ENCODE data around the gene RTL1. TPM values are rescaled to one million over a fixed set of nuclear protein-coding genes. Genes with fewer than 3 reads are reported as not detected.

The RTL1 gene
- total and polyA plus RNA-seq, 12 donors = not detected

GRCh38 chr14:100915560-100915959 is 12.0 kb upstream of the RTL1 start:
- peaks cover 0 to 25% (median 3%) of the 10 kb centered on the region in 7 donors for H3K27me3 ChIP-seq
- H3K9me3 ChIP-seq = peaks cover 0 to 4% (median 0%) of the 10 kb centered on the region in 11 donors
- no peaks in the 10 kb centered on the region for H3K36me3 ChIP-seq
- no peak for ATAC-seq
- H3K4me3 ChIP-seq = no peak overlapping the region
- no peak overlapping the region for H3K27ac ChIP-seq
- no peak for DNase-seq
- H3K4me1 ChIP-seq = no peaks in the 10 kb centered on the region
- WGBS, 2 donors = 52 to 66% methylated on average over 2 of the region's 2 CpGs
- TF ChIP-seq, protein P1, sequence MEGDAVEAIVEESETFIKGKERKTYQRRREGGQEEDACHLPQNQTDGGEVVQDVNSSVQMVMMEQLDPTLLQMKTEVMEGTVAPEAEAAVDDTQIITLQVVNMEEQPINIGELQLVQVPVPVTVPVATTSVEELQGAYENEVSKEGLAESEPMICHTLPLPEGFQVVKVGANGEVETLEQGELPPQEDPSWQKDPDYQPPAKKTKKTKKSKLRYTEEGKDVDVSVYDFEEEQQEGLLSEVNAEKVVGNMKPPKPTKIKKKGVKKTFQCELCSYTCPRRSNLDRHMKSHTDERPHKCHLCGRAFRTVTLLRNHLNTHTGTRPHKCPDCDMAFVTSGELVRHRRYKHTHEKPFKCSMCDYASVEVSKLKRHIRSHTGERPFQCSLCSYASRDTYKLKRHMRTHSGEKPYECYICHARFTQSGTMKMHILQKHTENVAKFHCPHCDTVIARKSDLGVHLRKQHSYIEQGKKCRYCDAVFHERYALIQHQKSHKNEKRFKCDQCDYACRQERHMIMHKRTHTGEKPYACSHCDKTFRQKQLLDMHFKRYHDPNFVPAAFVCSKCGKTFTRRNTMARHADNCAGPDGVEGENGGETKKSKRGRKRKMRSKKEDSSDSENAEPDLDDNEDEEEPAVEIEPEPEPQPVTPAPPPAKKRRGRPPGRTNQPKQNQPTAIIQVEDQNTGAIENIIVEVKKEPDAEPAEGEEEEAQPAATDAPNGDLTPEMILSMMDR (IDR thresholded peaks at IDR 0.05) = no peak
- intact Hi-C loops (cut with DNase I) = no loop called here

- Histone ChIP-seq H3K4me3 (no peak overlapping the region), H3K27ac (no peak overlapping the region), H3K27me3 (peaks cover 0 to 25% (median 3%) of the 10 kb centered on the region in 7 donors), H3K9me3 (peaks cover 0 to 4% (median 0%) of the 10 kb centered on the region in 11 donors), H3K4me1 (no peaks in the 10 kb centered on the region), H3K36me3 (no peaks in the 10 kb centered on the region)
- WGBS, 2 donors = 80 to 81% methylated on average over 3 of the region's 3 CpGs
- intact Hi-C loops (cut with DNase I) = no loop called here
- TF ChIP-seq, protein P1 (IDR thresholded peaks at IDR 0.05) = no peak
- DNase-seq (no peak), ATAC-seq (no peak)
These were observed 11.1 kb upstream of the RTL1 start for GRCh38 chr14:100914597-100915021.

DNA sequence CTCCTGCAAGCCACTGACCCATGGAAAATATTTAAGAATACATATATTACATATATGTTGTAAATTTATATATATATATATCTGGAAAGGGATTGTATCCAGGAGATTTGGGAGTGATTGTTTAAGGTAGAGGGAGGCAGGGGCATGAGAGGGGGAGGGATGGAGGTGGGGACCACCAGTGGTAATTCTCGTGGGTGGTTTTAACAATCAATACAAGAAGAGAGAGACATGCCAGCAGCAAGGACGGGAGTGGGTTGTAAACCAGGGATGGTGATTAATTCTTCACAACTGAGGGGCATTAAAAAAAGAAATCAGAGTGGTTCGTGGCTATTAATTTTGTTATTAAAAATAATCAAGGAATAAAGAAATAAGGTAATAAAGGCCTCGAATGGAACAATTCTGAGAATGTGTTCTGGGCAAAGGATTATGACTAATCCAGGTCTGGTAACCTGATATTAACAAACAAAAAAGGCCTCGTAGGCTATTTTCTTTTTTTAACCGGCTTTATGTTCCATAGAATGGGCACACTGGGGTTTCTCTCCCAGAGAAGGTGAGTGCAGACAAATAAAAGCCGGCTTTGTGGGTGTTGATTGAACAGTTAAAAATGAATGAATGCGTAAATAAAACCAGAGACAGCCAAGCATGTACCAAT is 8.3 kb upstream of the RTL1 start:
- Histone ChIP-seq H3K4me1 (no peaks in the 10 kb centered on the region), H3K36me3 (no peaks in the 10 kb centered on the region), H3K27ac (no peak overlapping the region), H3K27me3 (peaks cover 0 to 30% (median 7%) of the 10 kb centered on the region in 7 donors), H3K4me3 (no peak overlapping the region), H3K9me3 (peaks cover 0 to 4% (median 0%) of the 10 kb centered on the region in 11 donors)
- no peak for DNase-seq
- TF ChIP-seq, protein P1 (IDR thresholded peaks at IDR 0.05) = no peak
- intact Hi-C loops (cut with DNase I) = no loop called here
- 76 to 80% methylated on average over 8 of the region's 8 CpGs for WGBS, 2 donors
- ATAC-seq = no peak

DNA sequence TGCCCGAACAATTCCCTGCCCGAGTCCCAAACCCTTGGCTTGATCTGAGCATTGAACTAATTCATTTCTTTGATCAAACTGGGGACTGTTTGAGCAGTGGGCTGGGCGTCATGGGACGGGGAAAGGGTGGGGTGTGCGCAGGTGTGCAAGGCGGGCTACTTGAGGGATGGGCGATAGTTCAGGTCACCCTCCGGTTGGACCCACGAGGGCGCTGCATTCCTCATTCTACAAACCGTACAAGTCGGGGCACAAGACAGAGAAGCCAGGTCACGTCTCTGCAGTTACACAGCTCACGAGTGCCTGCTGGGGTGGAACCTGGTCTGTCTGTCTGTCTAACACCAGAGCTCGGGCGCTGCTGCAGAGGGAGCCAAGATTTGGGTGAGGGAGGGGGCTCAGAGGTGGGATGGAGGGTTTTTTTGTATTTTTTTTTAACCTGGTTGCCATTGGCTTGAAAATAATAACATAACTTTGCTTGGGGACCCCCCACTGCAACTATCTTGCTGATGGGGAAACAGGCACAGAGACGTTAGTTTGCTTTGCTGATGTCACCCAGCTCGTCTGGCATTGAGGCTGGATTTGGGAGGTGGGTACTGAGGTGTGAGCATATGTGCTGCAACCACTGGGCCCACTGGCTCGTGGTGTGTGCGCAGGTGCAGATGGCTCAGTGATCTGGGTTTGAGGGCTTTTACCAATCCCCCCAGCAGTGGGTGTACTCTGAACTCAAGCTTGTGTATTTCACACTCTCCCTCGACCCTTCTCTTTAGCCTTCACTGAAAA is 7.6 kb upstream of the RTL1 start:
- Histone ChIP-seq H3K9me3 (peaks cover 0 to 4% (median 0%) of the 10 kb centered on the region in 11 donors), H3K4me1 (no peaks in the 10 kb centered on the region), H3K36me3 (no peaks in the 10 kb centered on the region), H3K27ac (no peak overlapping the region), H3K4me3 (no peak overlapping the region), H3K27me3 (peaks cover 0 to 36% (median 14%) of the 10 kb centered on the region in 7 donors)
- intact Hi-C loops (cut with DNase I) = no loop called here
- ATAC-seq (no peak), DNase-seq (no peak)
- WGBS, 2 donors = 89 to 90% methylated on average over 21 of the region's 21 CpGs
- TF ChIP-seq, protein P1 (IDR thresholded peaks at IDR 0.05) = no peak
